GM21381 (cell line): Measurements from ENCODE around the gene CNN2.

Source experiments
- ATAC-seq: cut with Tn5 transposase; IDR thresholded peaks from one replicate; pipeline ENCODE4 v1.9.1; 2021; ENCODE audit warnings: mild to moderate bottlenecking, moderate library complexity; ENCODE audit not compliant: unreplicated experiment

CNN2 gene

DNA sequence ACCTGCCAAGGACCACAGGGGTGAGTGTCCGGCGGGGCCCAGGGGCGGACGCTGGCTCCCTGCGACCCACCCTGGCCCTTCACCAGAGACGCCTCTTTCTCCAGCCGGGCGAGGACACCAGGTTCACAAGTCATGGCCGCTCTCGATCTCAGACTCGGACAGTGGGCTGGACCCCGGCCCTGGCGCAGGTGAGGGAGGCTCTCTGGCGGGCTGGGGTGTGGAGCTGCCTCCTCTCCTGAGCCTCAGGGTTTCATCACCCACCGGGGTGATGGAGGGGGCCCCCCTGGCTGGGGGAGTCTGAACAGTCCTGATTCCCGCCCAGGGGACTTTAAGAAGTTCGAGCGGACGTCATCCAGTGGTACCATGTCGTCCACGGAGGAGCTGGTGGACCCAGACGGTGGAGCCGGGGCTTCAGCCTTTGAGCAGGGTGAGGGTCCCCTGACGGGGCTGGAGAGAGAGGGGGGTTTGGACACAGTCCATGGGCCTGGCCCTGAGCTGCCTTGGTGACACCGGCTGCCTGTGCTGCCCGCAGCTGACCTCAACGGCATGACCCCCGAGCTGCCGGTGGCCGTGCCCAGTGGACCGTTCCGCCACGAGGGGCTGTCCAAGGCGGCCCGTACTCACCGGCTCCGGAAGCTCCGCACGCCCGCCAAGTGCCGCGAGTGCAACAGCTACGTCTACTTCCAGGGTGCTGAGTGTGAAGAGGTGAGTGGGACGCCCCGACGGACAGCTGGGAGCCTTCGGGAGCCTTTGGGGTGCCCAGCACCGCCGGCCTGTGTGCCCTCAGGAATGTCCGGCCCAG is 54.2 kb downstream of the CNN2 start:
- ATAC-seq: no peak

DNA sequence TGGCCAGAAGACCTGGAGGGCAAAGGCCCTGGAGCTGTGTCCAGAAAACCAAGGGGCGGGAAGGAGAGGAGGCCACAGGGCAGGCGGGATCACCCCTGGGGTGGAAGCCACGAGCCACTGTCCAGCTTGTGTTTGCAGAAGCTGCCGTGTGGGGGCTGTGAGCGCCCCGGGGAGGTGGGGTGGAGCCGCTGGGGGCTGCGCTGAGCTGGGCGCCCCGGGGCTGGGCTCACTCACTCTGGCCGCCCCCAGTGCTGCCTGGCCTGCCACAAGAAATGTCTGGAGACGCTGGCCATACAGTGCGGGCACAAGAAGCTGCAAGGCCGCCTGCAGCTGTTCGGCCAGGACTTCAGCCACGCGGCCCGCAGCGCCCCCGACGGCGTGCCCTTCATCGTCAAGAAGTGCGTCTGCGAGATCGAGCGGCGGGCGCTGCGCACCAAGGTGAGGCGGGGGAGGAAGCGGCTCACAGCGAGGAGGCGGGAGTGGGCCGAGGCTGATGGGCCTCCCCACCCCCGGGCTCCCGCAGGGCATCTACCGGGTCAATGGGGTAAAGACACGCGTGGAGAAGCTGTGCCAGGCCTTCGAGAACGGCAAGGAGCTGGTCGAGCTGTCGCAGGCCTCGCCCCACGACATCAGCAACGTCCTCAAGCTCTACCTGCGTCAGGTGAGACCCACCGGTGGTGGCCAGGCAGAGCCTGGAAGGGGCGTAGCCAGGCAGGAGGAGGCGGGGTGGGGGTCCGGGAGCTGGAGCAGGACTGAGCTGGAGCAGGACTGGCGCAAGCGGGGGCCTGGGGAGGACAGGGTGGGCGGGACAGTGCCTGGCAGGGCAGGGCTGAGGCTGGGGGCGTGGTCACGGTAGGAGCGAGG is 55.1 kb downstream of the CNN2 start:
- ATAC-seq: no peak

DNA sequence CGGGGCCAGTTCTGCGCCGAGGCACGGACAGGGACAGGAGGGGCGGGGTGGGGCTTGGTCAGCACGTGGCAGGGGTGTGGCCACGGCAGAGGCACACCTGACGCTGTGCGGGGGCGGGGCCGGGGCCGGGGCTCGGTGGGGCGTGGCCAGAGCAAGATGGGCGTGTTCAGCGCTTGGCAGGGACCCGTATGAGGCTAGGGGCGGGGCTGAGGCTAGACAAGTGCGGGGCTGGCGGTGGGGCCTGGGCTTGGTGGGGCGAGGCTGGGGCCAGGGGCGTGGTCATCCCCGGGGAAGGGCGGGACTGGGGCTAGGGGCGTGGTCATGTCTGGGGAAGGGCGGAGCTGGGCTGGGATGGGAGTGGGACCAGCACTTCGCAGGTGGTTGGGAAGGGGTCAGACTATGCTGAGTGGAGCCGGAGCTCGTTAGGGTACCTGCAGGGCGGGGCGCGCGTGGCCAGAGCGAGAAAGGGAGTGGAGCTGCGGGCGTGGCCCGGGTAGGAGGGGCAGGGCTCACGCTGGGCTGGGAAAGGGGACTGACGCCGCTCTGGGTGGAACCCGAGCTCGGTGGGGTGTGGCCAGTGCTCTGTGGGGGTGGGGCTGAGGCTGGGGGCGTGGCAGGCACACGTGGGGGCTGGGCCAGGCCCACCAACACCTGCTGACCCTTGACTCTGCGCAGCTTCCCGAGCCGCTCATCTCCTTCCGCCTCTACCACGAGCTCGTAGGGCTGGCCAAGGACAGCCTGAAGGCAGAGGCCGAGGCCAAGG is 55.9 kb downstream of the CNN2 start:
- ATAC-seq: no peak

DNA sequence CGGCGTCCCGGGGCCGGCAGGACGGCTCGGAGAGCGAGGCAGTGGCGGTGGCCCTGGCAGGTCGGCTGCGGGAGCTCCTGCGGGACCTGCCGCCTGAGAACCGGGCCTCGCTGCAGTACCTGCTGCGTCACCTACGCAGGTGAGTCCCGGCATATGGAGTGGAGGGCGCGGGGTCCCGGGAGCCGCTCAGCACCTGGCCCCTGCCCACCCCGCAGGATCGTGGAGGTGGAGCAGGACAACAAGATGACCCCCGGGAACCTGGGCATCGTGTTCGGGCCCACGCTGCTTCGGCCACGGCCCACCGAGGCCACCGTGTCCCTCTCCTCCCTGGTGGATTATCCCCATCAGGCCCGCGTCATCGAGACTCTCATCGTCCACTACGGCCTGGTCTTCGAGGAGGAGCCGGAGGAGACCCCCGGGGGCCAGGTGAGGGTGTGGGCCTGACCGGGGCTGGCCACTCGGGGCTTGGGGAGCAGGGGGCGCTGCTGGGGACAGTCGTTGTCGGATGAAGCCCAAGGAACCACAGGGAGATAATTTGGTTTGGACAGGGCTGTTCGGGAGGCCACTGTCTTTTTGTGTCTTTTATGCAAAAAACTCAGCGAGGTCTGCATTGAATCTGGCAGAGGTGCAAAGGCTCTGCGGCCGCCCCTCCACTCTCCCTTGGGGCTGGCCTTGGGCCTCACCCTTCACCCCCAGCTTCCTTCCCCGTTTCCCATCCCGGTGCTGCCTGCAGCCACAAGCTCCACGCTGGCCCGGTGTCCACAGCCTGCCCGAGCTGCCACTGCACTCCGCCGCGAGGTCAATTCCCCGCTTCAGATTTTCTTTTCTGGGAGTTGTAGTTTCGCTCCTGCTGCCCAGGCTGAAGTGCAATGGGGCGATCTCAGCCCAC is 56.8 kb downstream of the CNN2 start:
- ATAC-seq: no peak

DNA sequence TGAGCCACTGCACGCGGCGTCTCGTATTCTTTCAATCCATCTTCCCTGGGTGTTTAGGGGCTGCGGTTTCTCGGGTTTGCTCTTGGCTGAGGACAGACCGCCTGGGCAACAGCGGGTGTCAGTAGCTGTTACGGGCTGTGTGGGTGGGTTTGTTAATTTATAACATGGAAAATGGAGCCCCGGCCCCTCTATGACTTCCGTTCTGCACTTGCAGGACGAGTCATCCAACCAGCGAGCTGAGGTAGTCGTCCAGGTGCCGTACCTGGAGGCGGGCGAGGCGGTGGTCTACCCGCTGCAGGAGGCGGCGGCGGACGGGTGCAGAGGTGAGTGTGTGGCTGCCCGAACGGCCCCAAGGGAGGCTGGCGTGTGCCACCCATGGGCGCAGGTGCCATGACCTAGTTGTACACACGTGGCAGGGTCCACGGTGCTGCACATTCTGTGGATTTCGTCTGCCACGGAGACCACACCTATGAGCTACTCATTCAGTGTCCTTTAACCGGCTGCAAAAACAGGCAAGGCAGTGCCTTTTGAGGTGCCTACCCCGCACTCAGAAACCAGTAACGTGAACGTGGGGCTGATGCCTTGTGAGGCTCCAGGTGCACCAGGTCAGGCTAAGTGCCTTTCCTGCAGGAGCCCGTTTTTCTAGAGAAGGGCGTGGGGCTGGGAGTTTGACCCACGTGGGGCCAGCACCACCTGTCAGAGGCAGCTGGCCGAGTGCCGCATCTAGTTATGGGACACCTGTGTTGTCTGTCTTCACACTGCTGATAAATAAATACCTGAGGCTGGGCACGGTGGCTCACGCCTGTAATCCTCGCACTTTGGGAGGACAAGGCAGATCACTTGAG is 57.8 kb downstream of the CNN2 start:
- no peak for ATAC-seq

DNA sequence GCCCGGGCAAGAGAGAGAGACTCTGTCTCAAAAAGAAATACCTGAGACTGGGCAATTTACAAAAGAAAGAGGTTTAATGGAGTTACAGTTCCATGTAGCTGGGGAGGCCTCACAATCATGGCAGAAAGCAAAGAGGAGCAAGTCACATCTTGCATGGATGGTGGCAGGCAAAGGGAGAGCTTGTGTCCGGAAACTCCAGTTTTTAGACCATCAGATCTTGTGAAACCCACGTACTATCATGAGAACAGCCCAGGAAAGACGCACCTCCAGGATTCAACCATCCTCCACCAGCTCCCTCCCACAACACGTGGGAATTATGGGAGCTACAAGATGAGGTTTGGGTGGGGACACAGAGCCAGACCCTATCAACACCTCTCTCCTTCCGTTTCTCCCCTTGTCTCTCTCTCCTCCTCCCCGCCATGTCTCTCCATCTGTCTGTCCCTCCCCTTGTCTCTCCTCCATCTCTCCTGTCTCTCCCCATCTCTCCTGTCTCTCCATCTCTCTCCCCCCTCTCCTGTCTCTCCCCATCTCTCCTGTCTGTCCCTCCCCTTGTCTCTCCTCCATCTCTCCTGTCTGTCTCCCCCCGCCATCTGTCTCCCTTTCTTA is 58.7 kb downstream of the CNN2 start:
- no peak for ATAC-seq

DNA sequence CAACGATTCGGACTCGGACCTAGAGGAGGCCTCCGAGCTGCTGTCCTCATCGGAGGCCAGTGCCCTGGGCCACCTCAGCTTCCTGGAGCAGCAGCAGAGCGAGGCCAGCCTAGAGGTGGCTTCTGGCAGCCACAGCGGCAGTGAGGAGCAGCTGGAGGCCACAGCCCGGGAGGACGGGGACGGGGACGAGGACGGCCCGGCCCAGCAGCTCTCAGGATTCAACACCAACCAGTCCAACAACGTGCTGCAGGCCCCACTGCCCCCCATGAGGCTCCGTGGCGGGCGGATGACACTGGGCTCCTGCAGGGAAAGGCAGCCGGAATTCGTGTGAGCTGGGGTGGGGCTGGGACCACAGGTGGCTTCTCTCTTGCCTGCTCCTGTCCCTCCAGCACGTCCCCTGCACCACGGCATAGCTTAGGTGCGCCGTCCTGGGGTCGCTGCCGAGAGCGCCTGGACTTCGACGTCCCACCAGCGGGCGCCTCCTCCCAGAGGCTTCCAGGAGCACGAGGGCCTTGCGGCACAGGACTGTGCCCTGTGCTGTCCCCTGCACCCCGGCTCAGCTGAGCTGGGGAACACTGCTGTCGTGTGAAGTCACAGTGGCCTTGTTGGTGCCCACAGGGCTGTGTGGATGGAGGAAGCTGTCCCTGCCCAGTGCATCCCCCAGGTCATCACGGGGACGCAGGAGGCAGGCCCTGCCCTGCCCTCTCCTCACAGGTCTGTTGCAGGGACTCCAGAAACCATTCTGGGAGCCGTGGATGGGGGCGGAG is 59.5 kb downstream of the CNN2 start:
- no peak for ATAC-seq

DNA sequence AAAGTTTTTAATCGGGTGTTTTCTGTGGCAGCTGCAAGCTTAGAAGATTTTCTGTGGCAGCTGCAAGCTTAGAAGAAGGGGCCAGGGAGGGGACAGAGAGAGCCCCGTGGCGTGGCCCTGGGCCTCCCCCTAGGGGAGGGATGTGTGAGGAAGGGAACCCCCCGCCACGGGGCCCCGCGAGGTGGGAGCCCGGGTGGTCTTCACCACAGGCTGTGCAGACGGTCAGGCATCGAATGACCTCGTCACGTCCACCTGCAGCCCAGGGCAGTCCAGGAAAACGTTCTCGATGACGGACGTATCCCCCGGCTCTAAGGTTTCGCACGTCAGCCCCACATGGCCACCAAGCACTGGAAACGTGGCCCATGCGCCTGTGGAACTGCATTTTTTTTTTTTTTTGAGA is 60.2 kb downstream of the CNN2 start:
- no peak for ATAC-seq

DNA sequence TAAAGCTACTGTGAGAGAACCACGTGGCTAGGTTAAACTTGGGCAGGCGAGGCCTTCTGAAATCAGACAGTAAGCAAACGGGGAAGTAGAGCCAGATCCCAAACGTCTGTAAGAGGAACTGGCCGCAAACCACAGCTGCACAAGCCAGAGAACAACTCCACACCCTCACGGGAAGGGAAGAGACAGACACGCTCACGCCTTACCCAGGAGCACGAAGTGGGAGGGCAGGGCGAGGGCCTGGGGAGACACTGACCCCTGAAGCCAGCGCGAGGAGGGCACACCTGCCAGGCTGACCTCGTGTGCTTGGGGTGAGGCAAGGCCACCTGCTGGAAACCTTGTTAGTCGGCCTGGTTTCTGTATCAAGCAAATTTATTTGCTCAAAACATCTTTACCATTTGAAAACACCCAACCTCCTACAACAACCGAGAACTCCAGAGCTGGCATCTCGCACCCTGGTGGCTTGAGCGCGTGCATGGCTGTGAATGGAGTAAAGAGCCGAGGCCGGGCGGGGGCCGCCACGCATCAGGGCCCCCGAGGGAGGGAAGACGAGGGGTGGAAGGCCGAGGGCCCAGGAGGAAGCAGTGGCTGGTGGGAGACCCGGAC is 61.5 kb downstream of the CNN2 start:
- ATAC-seq: no peak

DNA sequence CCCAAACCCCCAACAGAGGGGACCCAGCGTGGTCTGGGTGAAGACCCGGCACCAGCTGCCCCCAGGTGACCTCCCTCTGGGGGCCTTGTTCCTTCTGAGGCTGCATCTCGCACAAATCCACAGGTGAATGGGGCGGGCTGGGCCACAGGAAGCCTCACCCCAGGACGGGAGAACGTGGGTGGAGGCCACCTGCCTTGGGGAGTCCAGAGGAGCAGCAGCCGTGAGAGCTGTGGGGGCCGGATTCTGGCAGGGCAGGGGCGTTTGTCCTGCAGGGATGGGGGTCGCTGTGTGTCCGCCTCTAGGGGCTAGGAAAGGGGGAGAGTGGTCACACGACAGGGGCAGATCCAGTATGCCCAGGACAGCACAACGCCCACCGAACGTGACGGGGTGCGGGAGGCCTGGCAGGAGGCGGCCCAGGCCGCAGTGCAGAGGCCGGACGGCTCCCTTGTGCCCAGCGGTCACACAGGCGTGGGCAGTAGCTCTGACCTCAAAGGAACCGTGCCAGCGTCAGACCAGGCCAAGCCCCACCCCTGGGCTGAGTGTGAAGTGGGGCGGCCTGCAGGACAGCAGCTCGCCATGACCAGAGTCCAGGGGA is 62.1 kb downstream of the CNN2 start:
- ATAC-seq: no peak
